HG02840 (cell line): ENCODE data around the gene PPP1R9A.

Experiments
- ATAC-seq: cut with Tn5 transposase; IDR thresholded peaks from one replicate; pipeline ENCODE4 v1.9.1; 2021; ENCODE audit warnings: mild to moderate bottlenecking, moderate library complexity, moderate number of reproducible peaks; ENCODE audit not compliant: unreplicated experiment, low FRiP score

PPP1R9A gene

GRCh38 chr7:95298091-95298490, 390.7 kb downstream of the PPP1R9A start:
- ATAC-seq, result no peak

GRCh38 chr7:95303013-95303905, 395.9 kb downstream of the PPP1R9A start:
- no peak for ATAC-seq

- no peak for ATAC-seq
Measured at GRCh38 chr7:95304990-95305389, 397.6 kb downstream of the PPP1R9A start.

GRCh38 chr7:95309951-95310350, 402.6 kb downstream of the PPP1R9A start:
- no peak for ATAC-seq

- no peak for ATAC-seq
Measured at GRCh38 chr7:95311389-95311788, 404.0 kb downstream of the PPP1R9A start.

- no peak for ATAC-seq
Measured at GRCh38 chr7:95312561-95312960, 405.2 kb downstream of the PPP1R9A start.

- peak; percentile 63 for ATAC-seq
Measured at GRCh38 chr7:95316588-95316987, 409.2 kb downstream of the PPP1R9A start.

GRCh38 chr7:95317546-95317945, 410.2 kb downstream of the PPP1R9A start:
- no peak for ATAC-seq

GRCh38 chr7:95317966-95318365, 410.6 kb downstream of the PPP1R9A start:
- no peak for ATAC-seq

GRCh38 chr7:95318501-95319100, 411.2 kb downstream of the PPP1R9A start:
- no peak for ATAC-seq

GRCh38 chr7:95319570-95319969, 412.2 kb downstream of the PPP1R9A start:
- no peak for ATAC-seq

GRCh38 chr7:95320651-95321050, 413.3 kb downstream of the PPP1R9A start:
- no peak for ATAC-seq

- ATAC-seq, result no peak
Measured at GRCh38 chr7:95321720-95322119, 414.3 kb downstream of the PPP1R9A start.

- no peak for ATAC-seq
Measured at GRCh38 chr7:95322396-95322795, 415.0 kb downstream of the PPP1R9A start.

- no peak for ATAC-seq
Measured at GRCh38 chr7:95322854-95323253, 415.5 kb downstream of the PPP1R9A start.

GRCh38 chr7:95323410-95324129, 416.2 kb downstream of the PPP1R9A start:
- no peak for ATAC-seq

GRCh38 chr7:95324431-95324830, 417.0 kb downstream of the PPP1R9A start, which contains the start of gene PON1:
Gene PON1 (minus strand): TSS chr7:95324532. CDS start chr7:95324475, 57 bp downstream.
- peak; percentile 85 for ATAC-seq

GRCh38 chr7:95327356-95327755, 420.0 kb downstream of the PPP1R9A start:
- no peak for ATAC-seq

- peak; percentile 90 for ATAC-seq
Measured at GRCh38 chr7:95330204-95330960, 423.0 kb downstream of the PPP1R9A start.

GRCh38 chr7:95330961-95331337, 423.6 kb downstream of the PPP1R9A start:
- peak; percentile 25 for ATAC-seq
